CD4-positive, alpha-beta T cell (primary cell): ENCODE data around the gene SPATA16. TPM values are rescaled to one million over a fixed set of nuclear protein-coding genes. Genes with fewer than 3 reads are reported as not detected.

Source experiments
- ATAC-seq: fragments of 200-7000 bp; cut with Tn5 transposase; one replicate; pipeline ENCODE4 v1.10.0; 2022; ENCODE audit warnings: mild to moderate bottlenecking; ENCODE audit not compliant: poor library complexity
- CTCF ChIA-PET: fragments of 350-600 bp; sonication (Branson Sonifier 250); formaldehyde crosslinking; loops from one replicate; lab custom pipeline; 2021; ENCODE audit warnings: antibody characterized with exemption, inconsistent platforms; lab: Charles Lee
- POLR2A ChIA-PET: fragments of 350-600 bp; sonication (Branson Sonifier 250); formaldehyde crosslinking; loops from one replicate; lab custom pipeline; 2021; ENCODE audit warnings: antibody characterized with exemption, inconsistent platforms; lab: Charles Lee
- DNase-seq, 14 experiments: peaks; one replicate each; pipeline ENCODE4 v3.0.0-alpha.2; 2013 to 2020; ENCODE audit warnings: mixed read lengths in 2 of 14
- H3K27ac ChIP-seq, 2 donors: one replicate each; pipeline versions ENCODE4 v1.5.1 to v1.7.0; 2013; ENCODE audit warnings: low read length in 2 of 2, low read depth in 1 of 2, mild to moderate bottlenecking in 1 of 2
- H3K27me3 ChIP-seq, 2 experiments: 1 replicate in 1 of 2; 2 replicates in 1 of 2; pipeline versions ENCODE4 v1.6.1 to v1.7.0; 2013; ENCODE audit warnings: low read length in 2 of 2, control low read depth in 1 of 2, mild to moderate bottlenecking in 1 of 2, moderate library complexity in 1 of 2; ENCODE audit not compliant: insufficient read depth in 2 of 2, control insufficient read depth in 1 of 2
- H3K36me3 ChIP-seq: one replicate; pipeline ENCODE4 v1.6.1; 2013; ENCODE audit warnings: low read length, control low read depth; ENCODE audit not compliant: insufficient read depth
- H3K4me1 ChIP-seq: one replicate; pipeline ENCODE4 v1.6.1; 2013; ENCODE audit warnings: low read length, control low read depth; ENCODE audit not compliant: insufficient read depth
- H3K4me3 ChIP-seq: one replicate; pipeline ENCODE4 v1.5.1; 2013; ENCODE audit warnings: mild to moderate bottlenecking, low read length, moderate library complexity
- H3K9me3 ChIP-seq, 2 experiments: 1 replicate in 1 of 2; 2 replicates in 1 of 2; pipeline versions ENCODE4 v1.6.1 to v1.7.0; 2013; ENCODE audit warnings: low read length in 2 of 2, mild to moderate bottlenecking in 2 of 2, control low read depth in 1 of 2, moderate library complexity in 1 of 2; ENCODE audit not compliant: control insufficient read depth in 1 of 2, insufficient read depth in 1 of 2
- H3K27ac Mint-ChIP-seq: one replicate; pipeline ENCODE4 v1.8.0; 2020; ENCODE audit warnings: mixed read lengths
- H3K27me3 Mint-ChIP-seq: one replicate; pipeline ENCODE4 v1.8.0; 2021; ENCODE audit warnings: mixed read lengths
- H3K36me3 Mint-ChIP-seq: one replicate; pipeline ENCODE4 v1.8.0; 2021; ENCODE audit warnings: low read depth, mixed read lengths
- H3K4me1 Mint-ChIP-seq: one replicate; pipeline ENCODE4 v1.8.0; 2021; ENCODE audit warnings: low read depth, mixed read lengths
- H3K4me3 Mint-ChIP-seq: one replicate; pipeline ENCODE4 v1.8.0; 2020; ENCODE audit warnings: mild to moderate bottlenecking, mixed read lengths
- H3K9me3 Mint-ChIP-seq: one replicate; pipeline ENCODE4 v1.8.0; 2020; ENCODE audit warnings: mixed read lengths
- intact Hi-C, 2 experiments: fragments of 100-400 bp; cut with DNase I in 1 of 2; cut with micrococcal nuclease in 1 of 2; formaldehyde crosslinking; loops; one replicate each; pipeline versions ENCODE4 v1.15.1 to v1.9.0; 2023 to 2025; cut with DNase I, micrococcal nuclease
- total RNA-seq, 174 experiments: library from RNA in 2 of 174; stranded (reverse) in 2 of 174; gene quantifications; one replicate each; pipeline ENCODE4 v1.2.3 and lab custom pipeline; 2021 to 2026
- TF ChIP-seq, protein P1 (sequence below): fragments of 200-600 bp; IDR thresholded peaks from one replicate; pipeline ENCODE4 v1.8.0; 2022; ENCODE audit warnings: antibody characterized with exemption, mild to moderate bottlenecking

SPATA16 gene
- total RNA-seq, 2 experiments from 2014 or later: not detected

DNA sequence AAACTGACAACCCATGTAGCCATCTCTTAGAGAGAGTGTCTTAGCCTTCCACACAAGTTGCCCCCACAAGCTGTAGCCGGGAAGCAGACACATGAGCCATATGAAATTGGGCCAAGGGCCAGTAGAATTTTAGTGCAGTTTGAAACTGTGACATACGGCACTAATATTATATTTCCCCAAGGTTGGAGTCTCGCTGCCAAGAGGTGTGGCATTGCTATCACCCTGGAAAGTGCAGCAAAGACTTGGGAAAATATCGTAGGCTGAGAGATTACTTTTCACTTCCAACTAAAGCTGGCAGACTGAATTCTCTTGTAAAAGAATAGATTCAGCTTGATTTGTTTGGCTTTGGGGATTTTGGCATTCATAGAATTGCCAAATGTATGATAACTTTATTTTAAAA is 301.4 kb downstream of the SPATA16 start:
- Mint-ChIP-seq H3K4me1 (no peaks in the 10 kb centered on the region), H3K36me3 (no peaks in the 10 kb centered on the region), H3K27ac (no peak overlapping the region), H3K4me3 (no peak overlapping the region), H3K27me3 (peaks cover 23% of the 10 kb centered on the region), H3K9me3 (no peaks in the 10 kb centered on the region)
- Histone ChIP-seq H3K4me1 (no peaks in the 10 kb centered on the region), H3K27ac (no peak overlapping the region), H3K36me3 (no peaks in the 10 kb centered on the region), H3K4me3 (no peak overlapping the region), H3K9me3 (no peaks in the 10 kb centered on the region), H3K27me3 (no peaks in the 10 kb centered on the region)
- ATAC-seq (no peak), DNase-seq (no peak)
- CTCF ChIA-PET: no interaction called here
- intact Hi-C loops: no loop called here
- TF ChIP-seq, protein P1, sequence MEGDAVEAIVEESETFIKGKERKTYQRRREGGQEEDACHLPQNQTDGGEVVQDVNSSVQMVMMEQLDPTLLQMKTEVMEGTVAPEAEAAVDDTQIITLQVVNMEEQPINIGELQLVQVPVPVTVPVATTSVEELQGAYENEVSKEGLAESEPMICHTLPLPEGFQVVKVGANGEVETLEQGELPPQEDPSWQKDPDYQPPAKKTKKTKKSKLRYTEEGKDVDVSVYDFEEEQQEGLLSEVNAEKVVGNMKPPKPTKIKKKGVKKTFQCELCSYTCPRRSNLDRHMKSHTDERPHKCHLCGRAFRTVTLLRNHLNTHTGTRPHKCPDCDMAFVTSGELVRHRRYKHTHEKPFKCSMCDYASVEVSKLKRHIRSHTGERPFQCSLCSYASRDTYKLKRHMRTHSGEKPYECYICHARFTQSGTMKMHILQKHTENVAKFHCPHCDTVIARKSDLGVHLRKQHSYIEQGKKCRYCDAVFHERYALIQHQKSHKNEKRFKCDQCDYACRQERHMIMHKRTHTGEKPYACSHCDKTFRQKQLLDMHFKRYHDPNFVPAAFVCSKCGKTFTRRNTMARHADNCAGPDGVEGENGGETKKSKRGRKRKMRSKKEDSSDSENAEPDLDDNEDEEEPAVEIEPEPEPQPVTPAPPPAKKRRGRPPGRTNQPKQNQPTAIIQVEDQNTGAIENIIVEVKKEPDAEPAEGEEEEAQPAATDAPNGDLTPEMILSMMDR: no peak
- POLR2A ChIA-PET: interaction anchor here (0.6 kb wide), 1 partner anchor 414 kb away, joined by 3 read pairs; no protein-coding TSS in a partner anchor
